Activated naive CD4-positive, alpha-beta T cell (primary cell): ENCODE measurements around the gene TCOF1.

Experiments used
- DNase-seq, 4 experiments: peaks; one replicate each; lab custom pipeline; 2025; lab: John Stamatoyannopoulos, UW

Gene TCOF1

DNA sequence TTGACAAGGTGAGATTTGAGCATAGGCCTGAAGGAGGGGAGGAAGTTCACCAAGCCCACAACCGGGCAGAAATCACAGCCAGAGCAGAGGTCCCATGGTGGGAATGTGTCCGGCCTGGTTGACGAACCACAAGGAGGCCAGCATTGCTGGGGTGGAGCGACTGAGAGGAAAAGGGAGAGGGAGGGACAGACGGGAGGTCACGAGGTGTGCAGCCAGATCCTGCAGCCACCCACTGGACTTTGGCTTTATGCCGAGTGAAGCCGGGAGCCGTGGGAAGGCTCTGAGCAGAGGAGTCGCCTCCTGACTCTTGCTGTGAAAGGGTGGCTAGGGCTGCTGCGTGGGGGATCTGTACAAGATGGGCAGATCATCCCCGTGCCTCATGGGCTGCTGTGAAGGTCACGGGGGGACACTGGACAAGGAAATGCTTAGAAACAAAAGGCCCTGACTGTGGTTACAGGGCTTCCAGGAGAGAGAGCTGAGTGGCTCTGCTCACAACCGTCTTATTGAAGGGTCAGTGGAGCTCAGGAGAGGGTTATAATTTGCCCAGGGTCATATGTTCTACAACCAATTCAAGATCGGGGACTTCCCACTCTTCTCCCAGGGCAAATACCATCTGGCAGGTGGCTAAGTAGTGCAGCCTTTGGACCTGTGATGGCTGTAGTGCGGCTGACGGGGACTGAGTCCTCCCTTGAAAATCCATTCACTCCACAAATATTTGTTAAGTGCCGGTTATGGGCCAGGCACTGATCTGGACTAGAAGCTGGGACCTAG, 70.8 kb downstream of the TCOF1 start:
- no peak for DNase-seq

DNA sequence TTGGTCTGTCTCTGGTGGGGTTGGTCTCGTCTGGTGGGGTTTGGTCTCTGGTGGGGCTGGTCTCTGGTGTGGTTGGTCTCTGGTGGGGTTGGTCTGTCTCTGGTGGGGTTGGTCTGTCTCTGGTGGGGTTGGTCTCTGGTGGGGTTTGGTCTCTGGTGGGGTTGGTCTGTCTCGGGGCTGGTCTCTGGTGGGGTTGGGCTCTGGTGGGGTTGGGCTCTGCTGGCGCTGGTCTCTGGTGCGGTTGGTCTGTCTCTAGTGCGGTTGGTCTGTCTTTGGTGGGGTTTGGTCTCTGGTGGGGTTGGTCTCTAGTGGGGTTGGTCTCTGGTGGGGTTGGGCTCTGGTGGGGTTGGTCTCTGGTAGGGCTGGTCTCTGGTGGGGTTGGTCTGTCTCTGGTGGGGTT, 71.5 kb downstream of the TCOF1 start:
- no peak for DNase-seq

DNA sequence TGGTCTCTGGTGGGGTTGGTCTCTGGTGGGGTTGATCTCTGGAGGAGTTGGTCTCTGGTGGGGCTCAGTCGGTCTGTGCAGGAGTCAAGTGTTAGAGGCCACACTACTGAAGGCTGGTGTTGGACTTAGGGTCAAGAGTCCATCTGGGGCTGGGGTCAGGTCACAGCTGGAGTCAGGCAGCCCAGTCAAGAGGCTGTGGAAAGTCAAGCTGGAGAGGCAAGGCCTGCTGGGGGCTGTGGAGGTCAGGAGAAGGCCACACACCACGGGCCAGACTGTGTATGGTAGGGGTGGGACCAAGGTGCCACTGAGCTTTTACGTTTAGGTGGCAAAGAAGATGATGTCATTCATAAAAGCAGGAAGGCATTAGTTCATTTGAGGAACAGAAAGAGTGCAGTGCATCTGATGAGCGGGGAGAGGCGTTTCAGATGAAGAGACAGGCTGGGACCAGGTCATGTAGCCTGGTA, 71.9 kb downstream of the TCOF1 start:
- no peak for DNase-seq

DNA sequence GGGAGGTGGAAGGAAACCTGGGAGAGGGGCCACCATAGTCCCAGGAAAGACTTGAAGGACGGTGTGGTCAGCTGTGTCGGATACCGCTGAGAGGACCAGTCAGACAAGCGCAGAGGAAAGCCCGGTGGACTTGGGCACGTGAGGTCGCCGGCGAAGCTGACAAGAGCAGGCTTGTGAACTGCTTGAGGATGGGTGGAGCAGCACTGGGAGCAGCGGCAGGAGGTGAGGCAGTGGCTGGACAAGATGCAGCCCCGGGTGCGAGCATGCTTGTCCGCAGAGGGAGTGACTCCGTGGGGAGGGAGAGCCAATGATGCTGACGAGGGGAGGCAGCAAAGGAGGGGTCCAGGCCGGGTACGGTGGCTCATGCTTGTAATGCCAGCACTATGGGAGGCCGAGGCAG, 73.6 kb downstream of the TCOF1 start:
- DNase-seq = no peak

DNA sequence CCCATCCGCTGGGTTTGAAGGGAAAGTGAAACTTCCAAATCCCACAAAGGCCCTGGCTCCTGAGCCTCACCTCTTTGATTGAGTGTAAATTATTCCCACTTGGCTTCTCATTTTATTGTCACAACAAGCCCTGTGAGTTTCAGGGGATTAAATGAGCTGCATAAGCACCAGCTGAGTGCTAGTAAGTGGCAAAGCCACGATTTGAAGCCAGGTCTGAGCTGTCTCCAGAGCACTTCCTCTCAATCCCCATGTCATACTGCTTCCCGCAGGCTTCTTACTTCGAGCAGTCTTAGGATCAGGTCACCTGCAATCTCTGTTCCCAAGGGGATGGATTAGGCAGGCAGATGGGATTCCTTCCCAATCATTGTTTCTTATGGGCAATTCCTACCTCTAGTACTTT, 74.1 kb downstream of the TCOF1 start:
- no peak for DNase-seq

DNA sequence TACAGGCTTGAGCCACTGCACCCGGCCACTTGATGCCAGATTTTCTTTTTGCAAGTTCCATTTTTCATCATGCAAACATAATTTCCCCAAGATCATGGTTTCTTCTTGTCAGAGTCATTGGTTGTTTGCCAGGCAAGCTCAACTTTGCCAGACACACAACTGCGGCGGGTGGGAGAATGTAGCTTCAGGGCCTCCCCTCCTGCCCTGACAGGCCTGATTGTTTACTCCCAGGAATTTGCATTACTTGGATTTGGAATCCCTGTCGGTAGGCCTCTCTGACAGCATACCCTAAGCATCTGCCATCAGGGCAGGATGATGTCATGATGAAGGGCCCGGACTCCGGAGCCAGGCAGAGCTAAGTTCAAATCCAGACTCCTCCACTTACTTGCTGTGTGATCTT, 77.0 kb downstream of the TCOF1 start:
- no peak for DNase-seq

DNA sequence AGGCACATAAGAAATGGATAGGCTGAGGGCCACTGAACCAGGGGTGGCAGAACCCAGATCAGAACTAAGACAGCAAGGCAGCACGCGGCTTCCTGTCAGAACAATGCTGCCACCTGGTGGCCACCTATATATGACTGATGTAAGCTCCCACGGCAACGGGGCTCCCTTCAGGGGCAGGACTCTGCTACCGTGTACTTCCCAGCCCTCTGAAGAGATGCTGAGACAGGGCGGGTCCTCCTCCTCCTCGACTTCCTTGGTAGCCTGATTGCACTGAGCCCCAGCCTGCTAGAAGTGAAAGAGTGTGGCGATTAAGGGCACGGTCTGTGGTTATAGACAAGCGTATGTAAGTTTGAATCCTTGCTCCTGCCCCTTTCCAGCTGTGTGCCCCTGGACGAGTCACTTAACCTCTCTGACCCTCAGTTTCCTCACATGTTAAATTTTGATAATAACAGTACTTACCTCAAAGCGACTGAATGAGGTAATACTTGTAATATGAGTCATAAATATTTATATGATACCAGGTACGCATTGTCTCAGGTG, 78.7 kb downstream of the TCOF1 start:
- peak; percentile 66 to 92 (median 85) for DNase-seq

DNA sequence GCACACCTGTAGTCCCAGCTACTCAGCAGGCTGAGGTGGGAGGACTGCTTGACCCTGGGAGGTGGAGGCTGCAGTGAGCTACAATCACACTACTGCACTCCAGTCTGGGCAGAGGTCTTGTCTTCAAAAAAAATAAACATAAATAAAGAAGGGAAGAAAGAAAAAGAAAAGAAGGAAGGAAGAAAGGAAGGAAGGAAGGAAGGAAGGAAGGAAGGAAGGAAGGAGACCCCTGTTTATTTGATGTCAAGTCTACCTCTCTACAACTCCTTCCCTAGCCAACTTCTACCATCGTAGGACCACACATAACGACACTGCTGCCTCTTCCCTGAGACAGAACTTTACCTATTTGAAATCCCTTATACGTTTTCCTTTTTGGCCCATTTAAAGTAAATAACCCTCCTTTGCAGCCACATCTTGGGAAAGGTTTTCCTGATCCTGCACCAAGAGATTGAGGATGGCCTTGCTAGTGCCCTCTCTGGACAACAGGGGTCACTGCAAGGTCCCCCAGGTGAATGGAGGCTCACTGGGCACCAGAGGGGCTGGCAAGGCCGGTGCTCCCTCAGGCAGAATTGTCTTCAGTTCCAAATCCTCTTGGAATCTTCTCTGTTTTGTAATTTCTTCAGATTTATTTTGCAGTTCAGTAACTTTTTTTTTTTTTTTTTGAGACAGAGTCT, 81.5 kb downstream of the TCOF1 start:
- no peak for DNase-seq

DNA sequence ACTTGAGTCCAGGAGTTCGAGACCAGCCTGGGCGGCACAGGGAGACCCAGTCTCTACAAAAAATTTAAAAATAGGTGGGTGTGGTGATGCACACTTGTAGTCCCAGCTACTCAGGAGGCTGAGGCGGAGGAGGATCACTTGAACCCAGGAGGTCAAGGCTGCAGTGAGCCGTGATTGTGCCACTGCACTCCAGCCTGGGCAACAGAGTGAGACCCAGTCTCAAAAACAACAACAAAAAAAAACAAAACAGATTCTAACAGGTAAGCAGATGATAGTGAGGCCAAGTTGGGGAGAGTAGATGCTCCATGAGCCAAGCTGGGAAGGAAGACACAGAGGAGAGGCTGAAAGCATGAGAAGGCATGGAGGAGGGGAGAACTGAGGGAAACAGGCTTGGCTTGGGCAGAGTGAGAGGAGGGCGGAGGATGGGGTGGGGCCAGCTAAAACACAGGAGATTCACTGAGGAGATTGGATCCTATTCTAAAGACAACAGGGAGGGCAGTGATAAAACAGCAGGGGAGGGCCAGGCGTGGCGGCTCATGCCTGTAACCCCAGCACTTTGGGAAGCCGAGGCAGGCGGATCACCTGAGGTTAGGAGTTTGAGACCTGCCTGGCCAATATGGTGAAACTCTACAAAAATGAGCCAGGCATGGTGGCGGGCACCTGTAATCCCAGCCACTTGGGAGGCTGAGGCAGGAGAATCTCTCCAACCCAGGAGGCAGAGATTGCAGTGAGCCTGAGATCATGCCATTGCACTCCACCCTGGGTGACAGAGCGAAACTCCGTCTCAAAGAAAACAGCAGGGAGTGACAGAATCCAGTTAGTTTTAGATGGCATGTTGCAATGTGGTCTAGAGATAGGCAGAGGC, 83.7 kb downstream of the TCOF1 start:
- no peak for DNase-seq

DNA sequence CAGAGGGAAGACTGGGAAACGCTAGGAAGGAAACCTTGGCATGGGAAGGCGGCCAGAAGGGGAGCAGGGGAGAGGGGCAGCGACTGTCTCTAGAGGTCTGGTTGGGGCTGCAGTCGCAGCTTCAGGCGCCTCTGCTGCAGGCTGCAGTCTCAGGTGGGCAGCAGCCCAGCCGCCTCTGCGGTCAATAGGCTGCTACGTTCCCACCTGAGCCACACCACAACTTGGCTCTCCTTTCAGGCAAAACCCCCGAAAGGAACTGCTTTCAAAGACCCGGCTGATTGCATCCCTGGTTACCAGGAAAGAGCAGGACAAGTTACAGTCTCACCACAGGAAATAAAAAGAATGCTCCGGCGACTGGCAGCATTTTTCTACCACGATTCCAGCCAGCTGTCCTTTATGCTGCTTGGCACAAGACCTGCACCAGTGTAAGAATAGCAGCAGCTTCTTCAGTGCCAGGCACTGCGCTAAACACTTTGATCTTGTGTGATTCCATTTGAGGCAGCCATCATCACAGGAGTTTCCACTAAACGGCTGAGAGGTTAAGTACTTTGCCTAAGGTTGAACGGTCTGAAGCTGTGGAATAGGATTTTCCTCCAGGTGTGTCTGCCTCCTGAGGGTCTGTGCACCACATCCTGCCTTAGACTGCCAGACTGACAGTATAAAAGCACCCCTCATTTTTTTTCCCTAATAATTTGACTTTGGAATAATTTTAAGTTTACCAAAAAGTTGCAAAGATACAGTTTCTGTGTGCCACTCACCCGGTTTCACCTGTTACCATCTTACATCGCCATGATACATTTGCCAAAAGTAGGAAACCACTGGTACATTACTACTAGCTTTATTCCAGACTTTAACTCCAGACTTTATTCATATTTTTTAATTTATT, 84.6 kb downstream of the TCOF1 start:
- DNase-seq = no peak

DNA sequence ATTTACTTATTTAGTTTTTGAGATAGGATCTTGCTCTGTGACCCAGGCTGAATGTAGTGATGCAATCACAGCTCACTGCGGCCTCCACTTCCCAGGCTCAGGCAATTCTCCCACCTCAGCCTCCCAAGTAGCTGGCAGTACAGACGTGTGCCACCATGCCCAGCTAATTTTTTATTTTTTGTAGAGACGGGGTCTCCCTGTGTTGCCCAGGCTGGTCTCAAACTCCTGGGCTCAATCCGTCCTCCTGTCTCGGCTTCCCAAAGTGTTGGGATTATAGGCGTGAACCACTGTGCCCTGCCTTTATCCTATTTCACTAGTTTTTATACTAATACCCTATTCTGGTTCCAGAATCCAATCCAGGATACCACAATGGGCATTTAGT, 85.2 kb downstream of the TCOF1 start:
- DNase-seq = no peak

DNA sequence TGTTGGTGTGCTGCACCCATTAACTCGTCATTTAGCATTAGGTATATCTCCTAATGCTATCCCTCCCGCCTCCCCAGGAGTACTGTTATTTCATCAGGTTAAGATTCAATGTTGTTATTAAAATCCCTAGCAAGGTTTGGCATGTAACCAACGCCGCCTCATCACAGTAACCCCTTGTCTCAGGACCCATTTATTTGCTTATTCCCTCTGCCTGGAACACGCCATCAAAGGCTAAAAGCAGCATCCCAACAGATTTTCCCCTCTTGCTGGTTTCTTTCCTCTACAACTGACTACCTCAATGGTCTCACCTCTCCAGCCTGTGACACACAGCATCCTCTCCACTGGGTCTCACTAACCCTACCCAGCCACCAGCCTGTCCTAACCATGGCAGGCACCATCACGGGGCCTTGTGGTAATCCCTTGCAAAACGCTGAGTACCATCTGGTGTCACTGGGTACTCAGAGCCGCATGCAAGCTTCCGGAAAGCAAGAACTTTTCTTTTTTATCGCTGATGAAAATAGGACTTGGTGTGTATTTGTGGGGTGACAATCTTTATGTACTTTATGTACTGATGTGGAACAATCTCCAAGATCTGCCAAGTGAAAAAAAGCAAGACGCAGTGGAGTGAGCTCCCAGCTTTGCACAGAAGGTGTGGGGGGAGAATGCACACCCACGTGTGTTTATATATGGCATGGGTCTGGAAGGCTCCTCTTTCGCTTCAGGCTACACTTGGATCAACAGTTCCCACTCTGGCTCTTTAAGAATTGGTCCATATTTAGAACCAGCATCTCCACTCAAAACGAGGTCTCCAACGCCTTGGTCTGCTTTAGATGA, 86.0 kb downstream of the TCOF1 start:
- DNase-seq = no peak

DNA sequence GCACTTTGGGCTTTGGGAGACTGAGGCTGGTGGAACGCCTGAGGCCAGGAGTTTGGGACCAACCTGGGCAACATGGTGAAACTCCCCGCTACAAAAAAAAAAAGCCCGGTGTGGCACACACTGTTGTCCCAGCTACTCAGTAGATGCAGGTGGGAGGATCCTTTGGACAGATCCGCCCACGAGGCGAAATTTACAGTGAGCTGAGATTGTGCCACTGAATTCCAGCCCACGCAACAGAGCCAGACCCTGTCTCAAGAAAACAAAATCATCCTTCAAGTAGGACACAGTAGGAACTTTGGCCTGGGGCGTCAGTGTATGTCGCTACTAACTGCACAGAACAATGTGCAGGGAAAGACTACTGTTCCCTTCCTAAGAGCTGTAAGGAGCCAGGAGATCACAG, 87.3 kb downstream of the TCOF1 start:
- DNase-seq = no peak

DNA sequence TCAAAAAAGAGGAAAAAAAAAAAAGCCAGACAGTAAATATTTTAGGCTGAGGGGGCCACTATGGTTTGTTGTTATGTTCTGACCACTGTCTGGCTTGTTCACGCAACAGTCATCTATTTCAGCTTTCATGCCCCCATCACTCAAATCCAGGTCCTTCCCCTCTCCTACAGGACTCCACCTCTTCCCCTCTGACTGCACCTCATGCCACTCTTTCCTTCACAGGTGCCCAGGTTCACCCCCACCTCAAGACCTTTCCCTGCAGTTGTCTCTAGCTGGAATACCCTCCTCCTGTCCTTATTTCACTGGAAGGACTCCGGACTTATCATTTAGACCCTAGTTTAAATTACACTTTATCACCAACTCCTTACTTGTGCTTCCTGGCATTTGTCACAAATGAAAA, 88.6 kb downstream of the TCOF1 start:
- DNase-seq = no peak

DNA sequence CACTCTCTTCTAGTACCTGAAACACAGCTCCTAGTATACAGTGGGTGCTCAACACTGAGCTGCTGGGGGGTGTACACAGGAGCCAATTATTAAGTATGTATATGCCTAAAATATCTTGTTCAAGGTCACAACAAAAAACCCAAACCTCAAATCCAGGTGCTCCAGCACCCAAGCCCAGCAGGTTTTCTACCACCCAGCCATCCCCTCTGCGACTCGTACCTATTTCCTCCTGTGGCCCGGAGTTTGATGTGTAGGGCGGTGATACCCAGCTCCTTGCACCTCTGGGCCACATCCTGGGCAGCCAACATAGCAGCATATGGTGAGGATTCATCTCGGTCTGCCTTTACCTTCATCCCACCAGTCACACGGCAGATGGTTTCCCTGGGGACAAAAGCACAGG, 89.1 kb downstream of the TCOF1 start:
- no peak for DNase-seq

DNA sequence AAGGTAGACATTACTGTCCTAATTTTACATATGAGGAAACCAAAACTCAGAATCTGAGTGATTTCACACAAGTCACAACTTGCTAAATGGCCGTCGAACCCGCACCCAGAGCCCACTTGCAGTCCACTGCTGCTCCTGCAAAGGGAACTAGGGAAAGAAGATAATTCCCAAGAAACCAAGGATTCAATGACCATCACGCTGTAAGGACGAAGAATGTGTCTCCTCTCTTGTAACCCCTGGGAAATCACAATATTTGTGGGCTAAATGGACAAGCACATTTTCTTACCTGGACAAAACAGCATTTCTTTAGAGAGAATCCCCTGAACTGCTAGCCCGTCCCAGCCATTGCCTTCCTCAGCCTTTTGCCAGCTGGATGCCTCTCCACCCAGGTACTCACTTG, 89.7 kb downstream of the TCOF1 start:
- DNase-seq = no peak

DNA sequence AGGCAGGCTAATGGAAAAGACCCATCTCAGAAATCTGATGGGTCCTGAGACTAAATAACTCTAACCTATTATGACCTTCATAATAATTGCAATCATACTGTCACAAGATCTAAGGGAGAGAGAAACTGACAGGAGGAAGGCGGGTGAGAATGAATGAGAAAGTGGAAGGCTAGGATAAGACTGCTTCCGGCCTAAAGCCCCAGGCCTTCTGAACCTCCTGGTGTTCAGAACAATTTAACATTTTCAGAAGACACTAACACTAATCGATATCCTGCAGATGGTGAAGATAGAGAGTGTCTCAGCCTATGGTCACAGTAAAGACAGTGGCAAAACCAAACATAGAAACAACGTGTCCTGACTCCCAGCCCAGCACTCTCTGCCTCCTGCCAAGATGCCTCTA, 90.8 kb downstream of the TCOF1 start:
- DNase-seq = no peak

DNA sequence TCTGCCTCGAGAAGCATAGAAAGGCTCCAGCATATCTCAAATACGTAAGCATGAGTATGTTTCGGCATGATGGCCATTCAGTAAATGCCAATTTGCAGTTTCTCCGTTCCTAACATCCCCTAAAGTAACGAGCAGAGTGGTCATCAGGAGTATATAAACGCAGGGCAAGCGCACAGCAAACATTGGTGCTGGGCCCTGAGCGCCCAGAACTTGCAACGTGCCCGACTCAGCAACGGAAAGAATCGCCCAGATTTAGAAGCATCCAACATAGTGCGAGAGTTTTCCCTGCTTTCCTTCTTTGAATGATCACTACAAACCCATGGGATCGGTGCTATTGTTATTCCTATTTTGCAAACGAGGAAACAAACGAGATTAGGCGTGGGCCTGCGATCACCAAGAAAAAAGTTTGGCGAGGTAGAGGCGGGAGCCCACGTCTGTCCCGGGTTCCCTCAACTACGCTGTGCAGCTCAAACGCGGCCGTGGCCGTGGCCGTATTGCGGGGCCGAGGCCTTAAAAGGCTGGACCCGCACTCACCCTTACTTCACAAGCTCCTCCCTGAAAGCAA, 91.5 kb downstream of the TCOF1 start:
- no peak for DNase-seq
